HG02610 (cell line): ENCODE data around the gene SUMF1.

Experiments used
- ATAC-seq: cut with Tn5 transposase; IDR thresholded peaks from one replicate; pipeline ENCODE4 v1.9.1; 2021; ENCODE audit warnings: mild to moderate bottlenecking, moderate library complexity; ENCODE audit not compliant: unreplicated experiment

The SUMF1 gene

GRCh38 chr3:4418156-4418555 is 48.9 kb downstream of the SUMF1 start:
- ATAC-seq: no peak

DNA sequence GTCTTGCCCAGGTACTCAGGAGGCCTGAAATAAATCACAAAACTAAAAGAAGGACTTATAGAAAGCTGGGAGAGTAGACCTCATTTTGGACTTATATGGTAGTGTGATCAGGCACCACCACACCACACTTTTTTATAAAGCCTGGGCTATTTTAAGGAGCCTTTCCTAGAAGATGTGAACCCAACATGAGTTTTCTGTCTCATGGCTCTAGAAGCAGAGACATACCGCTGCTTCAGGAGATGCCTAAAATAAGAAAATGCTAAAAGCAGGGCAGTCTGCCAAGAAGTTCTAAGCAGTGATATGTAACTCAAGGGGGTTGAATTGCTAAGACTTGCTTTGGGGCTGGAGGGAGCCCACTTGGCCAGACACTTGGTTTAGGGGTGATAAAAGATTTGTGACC is 49.6 kb downstream of the SUMF1 start:
- ATAC-seq: no peak

- ATAC-seq: no peak
Observed at GRCh38 chr3:4416961-4417360, 50.1 kb downstream of the SUMF1 start.

- no peak for ATAC-seq
Observed at GRCh38 chr3:4416427-4416945, 50.6 kb downstream of the SUMF1 start.

- ATAC-seq: no peak
Observed at GRCh38 chr3:4413467-4413866, 53.6 kb downstream of the SUMF1 start.

DNA sequence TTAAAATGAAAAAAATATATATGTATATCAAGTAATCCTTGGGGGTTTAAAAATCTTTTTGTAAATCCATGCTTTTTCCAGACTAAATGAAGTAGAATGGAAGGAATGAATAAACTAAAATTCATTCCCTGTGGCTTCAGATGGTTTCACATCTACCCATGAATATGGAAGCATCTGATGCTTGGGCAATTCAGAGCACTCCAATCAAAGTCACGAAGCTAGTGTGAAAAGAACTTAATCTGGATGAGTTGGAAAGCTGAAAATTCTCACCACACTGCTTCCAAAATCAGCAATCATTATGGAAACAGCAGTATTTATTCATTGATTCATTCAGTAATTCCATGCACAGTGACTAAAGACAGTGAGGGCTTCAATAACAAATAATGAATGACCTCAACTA is 55.2 kb downstream of the SUMF1 start:
- ATAC-seq: no peak

- peak; percentile 41 for ATAC-seq
Observed at GRCh38 chr3:4411236-4411635, 55.8 kb downstream of the SUMF1 start.

GRCh38 chr3:4410606-4411005 is 56.5 kb downstream of the SUMF1 start:
- ATAC-seq: no peak

DNA sequence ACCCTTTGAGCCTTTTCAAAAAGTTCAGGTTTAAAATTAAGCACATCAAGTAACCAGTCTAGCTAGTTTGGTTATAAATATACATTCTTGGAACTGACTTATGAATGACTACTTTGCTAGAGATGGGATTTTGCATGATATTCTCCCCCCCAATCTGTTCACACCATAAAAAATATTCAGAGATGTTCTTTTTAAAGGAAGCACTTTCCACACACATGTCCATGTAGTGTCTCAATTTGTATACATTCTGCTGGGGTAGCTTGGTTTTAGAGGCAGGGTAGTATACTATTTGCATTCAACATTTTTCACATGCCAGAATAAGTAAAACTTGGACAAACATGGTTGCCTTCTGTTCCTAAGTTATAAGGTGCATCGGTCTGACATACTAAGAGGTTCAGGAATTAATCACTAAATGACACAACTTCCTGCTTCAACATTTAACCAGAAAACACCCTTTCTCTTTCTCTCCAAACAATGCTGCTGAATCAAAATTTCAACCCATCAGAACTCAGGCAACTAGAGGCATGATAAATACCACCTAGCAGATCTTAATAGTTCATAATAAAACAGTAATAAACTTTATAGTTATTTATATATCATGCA is 57.0 kb downstream of the SUMF1 start:
- peak; percentile 35 for ATAC-seq

DNA sequence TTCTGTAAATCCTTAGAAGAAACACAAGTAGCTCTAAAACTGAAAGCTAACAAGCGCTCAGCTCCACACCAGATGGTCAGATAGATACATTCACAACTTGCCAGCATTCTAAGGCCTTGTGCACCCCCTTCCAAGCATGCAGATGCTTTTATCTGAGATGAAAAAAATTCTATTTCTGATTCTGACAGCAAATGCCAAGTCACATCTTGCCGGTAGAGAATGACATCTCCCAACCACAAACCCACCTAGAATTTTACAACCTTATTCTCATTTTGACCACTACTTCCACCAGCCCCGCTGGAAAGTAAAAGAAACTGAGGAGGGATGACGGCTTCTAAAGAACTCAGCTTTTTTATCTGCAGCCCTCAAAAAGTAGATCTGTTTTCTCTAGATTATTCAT is 57.7 kb downstream of the SUMF1 start:
- ATAC-seq: peak; percentile 59

DNA sequence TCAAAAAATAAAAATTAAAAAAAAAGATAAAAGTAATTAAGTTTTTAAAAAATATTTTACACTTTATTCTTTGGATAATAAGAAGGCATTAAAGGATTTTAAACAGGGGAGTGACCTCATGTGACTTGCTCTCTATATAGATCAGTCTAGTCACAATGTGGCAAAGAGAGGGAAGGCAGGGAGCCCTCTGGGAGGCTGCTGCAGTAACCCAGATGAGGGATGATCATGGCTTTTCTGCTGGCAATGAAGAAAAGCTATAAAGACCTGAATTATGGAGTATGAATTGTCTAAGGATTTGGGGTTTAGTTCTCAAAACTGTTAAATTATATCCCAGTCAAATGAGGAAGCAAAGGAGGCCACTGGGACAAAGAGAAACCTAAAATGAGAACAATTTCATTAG is 58.1 kb downstream of the SUMF1 start:
- ATAC-seq: no peak

- no peak for ATAC-seq
Observed at GRCh38 chr3:4407941-4408340, 59.1 kb downstream of the SUMF1 start.

DNA sequence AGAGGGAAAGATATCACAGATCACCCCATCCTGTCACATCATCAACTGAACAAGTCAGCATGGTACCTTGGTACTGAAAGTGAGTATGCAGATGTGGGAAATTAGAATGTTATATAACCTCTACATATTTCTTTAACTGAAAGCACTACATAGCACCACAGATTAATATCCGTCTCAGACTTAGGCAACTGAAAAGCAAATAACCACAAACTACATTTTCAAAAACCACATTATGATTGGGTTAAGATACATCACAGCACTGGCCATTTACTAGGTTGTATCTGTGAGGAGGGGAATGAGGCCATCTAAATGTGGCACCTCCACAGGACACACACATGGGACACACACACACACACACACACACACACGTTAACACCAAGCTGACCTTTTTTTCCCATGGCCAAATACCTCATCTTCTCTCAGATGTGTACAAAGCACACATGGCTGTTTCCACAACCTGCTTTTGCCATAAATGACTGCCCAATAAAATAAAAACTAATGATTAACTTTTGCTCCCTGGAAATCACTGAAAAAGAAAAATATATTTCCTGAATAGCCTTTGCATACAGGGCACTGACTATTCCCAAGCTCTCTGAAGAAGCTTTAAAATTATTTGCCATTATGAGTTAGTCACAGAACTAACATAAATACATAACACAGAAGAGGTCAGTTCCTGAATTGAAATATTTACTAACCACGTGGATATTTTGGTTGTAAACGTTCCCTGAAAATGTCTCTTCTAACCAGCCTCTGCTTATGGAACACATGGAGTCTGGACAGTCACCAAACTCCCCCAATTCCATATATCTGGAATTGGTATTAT is 60.1 kb downstream of the SUMF1 start:
- peak; percentile 47 for ATAC-seq

DNA sequence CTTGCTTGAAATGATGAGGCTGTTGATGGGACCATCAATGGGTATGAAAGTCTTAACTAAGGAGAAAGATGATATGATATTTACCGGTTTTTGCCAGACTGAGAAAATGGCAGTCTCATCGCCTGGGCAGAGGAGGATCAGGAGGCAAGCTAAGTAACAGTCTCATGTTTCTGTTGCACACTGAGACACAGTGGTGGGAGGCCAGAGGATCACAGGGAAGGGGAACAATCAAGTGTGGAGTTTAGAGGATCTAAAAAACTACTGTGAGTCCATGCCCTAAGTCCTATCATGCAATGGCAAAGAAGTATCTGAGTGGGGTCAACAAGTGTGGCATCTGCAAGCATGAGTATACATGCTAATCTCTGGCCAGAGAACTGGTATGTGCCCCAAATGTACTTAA is 62.2 kb downstream of the SUMF1 start:
- ATAC-seq: no peak

DNA sequence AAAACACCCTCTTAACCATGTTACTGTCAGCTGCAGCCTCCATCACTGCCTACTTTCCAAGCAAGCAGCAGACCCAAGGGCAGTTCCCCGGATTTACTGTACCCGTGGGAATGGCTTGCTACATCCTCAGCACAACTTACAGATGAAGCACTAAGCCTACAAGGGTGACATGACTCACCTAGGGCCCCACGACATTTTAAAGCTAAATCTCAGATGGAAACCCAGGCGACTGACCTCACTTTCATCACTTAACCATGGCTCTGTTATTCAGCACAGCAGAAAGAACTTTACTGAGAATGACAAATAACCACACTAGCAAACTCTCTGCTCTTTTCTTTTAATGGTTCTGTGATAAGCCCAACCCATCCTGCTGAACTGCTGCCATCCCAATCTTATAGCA is 65.6 kb downstream of the SUMF1 start:
- no peak for ATAC-seq

DNA sequence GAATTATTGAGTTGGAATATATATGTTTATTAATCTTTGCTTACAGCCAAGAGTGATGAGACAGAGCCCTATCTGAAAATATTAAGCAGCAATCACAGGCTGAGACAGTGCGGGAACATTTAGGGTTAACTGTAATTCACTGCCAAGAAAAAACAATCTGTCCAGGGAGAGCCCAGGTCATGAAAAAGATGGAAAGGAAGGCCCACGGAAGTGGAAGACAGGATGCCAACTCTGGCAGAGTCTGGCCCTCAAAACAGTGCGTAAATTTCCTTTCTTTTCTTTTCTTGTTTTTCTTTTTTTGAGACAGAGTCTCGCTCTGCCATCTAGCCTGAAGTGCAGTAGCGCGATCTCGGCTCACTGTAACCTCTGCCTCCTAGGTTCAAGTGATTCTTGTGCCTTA is 67.6 kb downstream of the SUMF1 start:
- ATAC-seq: no peak

DNA sequence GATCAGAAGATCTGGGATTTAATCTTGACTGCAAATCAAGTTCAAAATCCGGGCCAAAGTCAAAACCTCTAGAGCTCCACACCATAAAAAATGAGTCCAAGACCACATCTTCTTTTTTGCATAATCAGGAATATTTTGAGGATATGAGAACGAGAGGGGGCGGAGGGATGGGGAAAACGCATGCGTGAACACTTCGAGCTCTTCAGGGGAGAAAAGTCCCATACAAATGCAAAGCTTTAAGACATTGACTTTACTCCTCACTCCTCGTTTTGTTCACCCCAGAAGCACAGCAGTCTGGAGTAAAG is 68.2 kb downstream of the SUMF1 start:
- no peak for ATAC-seq

DNA sequence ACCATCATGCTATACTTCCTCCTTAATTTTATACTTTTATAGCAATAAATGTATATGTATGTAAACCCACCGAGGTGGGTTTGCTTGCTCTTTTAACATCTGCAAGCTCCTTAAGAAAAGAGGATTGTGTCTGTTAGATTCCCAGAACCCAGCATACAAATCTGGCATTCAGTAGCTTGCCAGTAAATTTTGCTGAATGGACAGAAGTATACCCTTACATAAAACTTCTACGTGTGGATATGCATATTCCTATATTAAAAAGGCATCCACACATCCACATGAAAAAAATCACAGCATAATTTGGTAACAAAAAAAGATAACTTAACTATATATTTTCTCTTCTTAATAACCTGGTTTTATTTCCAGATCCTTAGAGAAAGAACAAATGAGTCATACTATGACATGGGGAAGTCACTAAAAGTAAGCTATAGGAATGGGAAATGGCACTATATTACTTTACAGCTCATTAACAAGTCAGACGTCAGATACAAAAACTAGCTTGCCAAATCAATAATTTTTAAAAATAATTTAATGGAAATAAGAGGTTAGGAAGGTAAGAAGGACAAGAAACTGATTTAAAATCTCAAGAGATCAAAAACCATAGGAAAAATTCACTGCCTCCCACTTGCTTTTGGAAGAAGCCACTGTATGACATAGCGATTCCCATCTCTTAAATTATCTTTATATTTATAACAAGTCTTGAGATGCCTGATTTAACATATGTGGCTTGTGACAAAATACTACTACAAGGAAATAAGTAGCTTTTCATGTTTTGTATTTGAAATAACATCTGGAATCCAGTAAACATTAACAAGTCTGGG is 68.7 kb downstream of the SUMF1 start:
- ATAC-seq: no peak

GRCh38 chr3:4397466-4397865 is 69.6 kb downstream of the SUMF1 start:
- no peak for ATAC-seq

DNA sequence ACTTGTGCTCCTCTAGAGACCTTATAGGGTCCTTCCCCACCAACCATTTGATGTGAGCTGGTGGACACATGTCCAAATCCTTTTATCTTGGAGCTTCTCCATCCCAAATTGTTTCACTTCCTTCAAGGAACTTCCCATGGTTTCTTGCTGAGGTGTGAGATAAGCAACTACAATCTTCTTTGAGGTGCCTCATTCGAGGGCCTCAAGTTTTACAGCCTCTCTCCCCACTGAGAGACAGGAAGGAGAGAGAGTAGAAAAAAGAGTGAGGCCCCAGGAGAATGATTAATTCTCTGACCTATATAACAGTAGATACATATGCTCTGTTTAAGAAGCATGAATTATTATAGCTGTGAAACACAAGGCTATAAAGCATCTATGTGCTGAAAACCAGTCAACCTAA is 70.5 kb downstream of the SUMF1 start:
- no peak for ATAC-seq

DNA sequence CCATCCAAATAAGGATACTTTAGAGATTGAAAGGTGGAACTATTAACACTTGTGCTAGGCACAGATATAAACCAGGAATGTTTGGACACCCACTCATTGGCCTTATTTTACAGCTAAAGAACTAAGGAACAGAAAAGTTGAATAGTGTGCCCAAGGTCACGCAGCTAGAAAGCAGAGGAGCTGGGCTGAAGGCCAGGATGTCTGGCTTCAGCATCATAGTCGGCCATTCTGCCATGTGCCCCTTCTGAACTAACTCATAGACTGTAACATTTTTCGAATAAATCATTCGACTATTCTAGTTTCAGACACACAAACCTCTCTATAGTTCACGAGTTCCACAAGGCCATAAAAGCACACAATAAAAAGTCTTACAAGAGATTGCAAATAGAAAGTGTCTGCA is 71.1 kb downstream of the SUMF1 start:
- no peak for ATAC-seq

DNA sequence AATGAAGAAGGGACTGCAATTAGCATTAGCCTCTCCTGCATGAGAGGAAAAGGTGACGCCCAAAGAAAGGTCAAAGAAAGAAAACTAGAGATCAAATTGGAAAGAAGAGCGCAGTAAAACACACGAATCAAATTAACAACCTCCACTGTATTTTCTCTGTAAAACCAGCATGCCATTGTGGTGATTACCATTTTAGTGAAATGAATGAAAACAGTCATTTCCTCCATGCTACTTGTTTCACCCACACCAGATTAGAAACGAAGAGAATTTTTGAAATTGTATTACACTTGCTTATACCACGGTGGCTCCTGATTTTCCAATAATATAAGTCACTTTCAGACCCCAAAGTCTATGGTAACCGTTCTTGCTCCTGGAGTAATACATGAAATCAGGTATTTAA is 71.6 kb downstream of the SUMF1 start:
- no peak for ATAC-seq
